ENCODE measurements around the gene ZNF134.
A peak's percentile ranks its signal among the peaks of the same experiment; 100 is the strongest.

Gene ZNF134

DNA sequence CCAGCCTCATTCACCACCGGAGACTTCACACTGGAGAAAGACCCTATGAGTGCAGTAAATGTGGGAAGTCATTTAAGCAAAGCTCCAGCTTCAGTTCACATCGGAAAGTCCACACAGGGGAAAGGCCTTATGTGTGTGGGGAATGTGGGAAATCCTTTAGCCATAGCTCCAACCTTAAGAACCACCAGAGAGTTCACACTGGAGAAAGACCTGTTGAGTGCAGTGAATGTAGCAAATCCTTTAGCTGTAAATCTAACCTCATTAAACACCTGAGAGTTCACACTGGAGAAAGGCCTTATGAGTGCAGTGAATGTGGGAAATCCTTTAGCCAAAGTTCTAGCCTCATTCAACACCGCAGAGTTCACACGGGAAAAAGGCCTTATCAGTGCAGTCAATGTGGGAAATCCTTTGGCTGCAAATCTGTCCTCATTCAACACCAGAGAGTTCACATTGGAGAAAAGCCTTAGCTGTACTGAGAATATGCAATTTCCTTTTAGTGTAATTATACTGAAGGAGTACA, 27.7 kb downstream of the ZNF134 start:
- H3K36me3 ChIP-seq (ENCODE audit: control insufficient read depth, insufficient read depth, low read length) = peaks cover 41% of the 10 kb centered on the region
- H3K9me3 ChIP-seq (ENCODE audit: control insufficient read depth, insufficient read depth, low read length) = peaks cover 21% of the 10 kb centered on the region

DNA sequence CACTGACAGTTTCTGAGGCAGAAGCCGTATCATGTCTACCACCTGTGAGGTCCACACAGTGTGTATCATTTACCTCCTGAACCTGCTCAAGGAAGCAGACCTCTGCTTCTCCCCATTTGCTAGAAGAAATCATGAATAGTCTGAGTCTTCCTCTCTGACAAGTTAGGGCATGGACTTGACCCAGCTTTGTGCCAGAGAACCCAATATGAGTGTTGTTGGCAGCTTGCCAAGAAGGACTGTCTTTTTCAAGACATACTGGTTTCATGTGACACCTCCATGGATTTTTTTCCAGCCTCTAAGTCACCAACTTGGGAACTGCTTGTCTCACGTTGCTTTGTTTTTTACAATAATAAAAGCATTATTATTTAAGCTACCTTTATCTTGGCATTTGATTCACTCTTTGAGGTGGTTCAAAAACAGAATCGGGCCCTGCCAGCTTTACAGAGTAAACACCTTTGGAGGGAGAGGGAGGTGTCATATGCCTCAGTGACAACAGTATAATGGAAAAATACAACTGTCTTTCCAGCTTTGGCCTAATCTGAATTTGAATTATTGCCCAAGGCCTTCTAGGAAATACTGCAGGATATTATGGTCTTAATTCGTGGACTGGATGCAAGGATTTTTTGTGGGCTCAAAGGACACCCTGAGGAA, 28.5 kb downstream of the ZNF134 start:
- H3K4me1 ChIP-seq (ENCODE audit: control insufficient read depth, insufficient read depth, low read length) = no peaks in the 10 kb centered on the region
- H3K36me3 ChIP-seq (ENCODE audit: control insufficient read depth, insufficient read depth, low read length) = peaks cover 35% of the 10 kb centered on the region
- H3K9me3 ChIP-seq (ENCODE audit: control insufficient read depth, insufficient read depth, low read length) = peaks cover 15% of the 10 kb centered on the region
- no peak overlapping the region for H3K4me3 ChIP-seq (ENCODE audit: low read depth, low read length)
- no peaks in the 10 kb centered on the region for H3K27me3 ChIP-seq (ENCODE audit: control insufficient read depth, insufficient read depth, low read length)
- H3K27ac ChIP-seq (ENCODE audit: low read depth, low read length) = no peak overlapping the region
- H3K9ac ChIP-seq (ENCODE audit: low read depth, low read length) = no peak overlapping the region

More for the DNA sequence above, 27.7 kb downstream of the ZNF134 start:
- Histone ChIP-seq H3K4me3 (ENCODE audit: low read depth, low read length) (no peak overlapping the region), H3K27me3 (ENCODE audit: control insufficient read depth, insufficient read depth, low read length) (no peaks in the 10 kb centered on the region), H3K4me1 (ENCODE audit: control insufficient read depth, insufficient read depth, low read length) (no peaks in the 10 kb centered on the region), H3K9ac (ENCODE audit: low read depth, low read length) (no peak overlapping the region), H3K27ac (ENCODE audit: low read depth, low read length) (no peak overlapping the region)

DNA sequence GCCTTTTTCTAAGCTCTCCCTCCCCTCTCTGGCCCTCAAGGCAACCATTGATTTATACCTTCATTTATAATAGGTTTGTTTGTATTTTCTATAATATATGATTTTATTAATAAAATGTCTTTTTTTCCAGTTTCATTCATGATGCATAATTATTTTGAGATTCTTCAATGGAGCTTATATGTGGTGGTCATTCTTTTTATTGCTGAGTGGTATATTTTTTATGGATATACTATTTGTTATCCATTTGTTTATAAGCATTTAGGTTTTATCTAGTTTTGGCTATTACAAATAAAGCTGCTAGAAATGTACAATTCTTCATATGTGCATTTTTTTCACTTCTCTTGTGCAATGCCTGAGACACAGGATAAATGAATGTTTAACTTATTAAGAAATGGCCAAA, 29.7 kb downstream of the ZNF134 start:
- no peak overlapping the region for H3K27ac ChIP-seq (ENCODE audit: low read depth, low read length)
- H3K9me3 ChIP-seq (ENCODE audit: control insufficient read depth, insufficient read depth, low read length) = peaks cover 13% of the 10 kb centered on the region; the same call in 1 of the 2 replicates
- H3K4me3 ChIP-seq (ENCODE audit: low read depth, low read length) = no peak overlapping the region
- no peaks in the 10 kb centered on the region; the same call in 1 of the 2 replicates for H3K27me3 ChIP-seq (ENCODE audit: control insufficient read depth, insufficient read depth, low read length)
- no peak overlapping the region for H3K9ac ChIP-seq (ENCODE audit: low read depth, low read length)
- H3K36me3 ChIP-seq (ENCODE audit: control insufficient read depth, insufficient read depth, low read length) = peaks cover 33% of the 10 kb centered on the region
- no peaks in the 10 kb centered on the region for H3K4me1 ChIP-seq (ENCODE audit: control insufficient read depth, insufficient read depth, low read length)

DNA sequence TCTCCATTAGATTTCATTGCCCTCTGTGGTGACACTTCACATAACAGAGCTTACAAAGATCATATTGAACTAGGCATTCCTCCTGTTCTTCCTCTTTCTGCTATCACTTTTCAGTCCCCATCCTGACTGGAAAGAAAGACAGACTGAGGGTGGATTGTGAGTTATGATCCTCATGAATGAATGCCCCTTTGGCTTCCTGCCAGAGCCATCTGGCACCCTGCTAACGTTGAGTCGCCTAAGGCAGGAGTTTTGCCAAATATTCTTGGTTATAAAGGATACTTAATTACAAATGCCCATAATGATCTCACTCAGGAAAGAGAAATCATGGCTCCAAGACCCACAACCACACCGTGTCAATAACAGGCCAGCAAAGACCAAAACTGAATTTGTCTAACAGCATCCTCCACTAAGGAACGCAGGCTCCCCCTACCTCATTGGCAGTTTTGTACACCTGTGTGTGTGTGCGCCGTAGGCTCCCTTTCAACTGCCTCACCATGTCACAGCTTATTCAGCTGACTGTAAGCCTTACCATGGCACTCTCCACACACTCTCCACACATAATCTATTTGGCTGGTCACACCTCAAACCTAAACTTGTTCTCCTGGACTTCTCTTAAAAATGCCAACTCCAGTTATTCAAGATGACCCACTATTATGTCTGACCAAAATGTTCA, 34.4 kb downstream of the ZNF134 start:
- Histone ChIP-seq H3K36me3 (ENCODE audit: control insufficient read depth, insufficient read depth, low read length) (no peaks in the 10 kb centered on the region), H3K4me3 (ENCODE audit: low read depth, low read length) (no peak overlapping the region), H3K27ac (ENCODE audit: low read depth, low read length) (no peak overlapping the region), H3K4me1 (ENCODE audit: control insufficient read depth, insufficient read depth, low read length) (peaks cover 5% of the 10 kb centered on the region; the same call in 1 of the 2 replicates), H3K27me3 (ENCODE audit: control insufficient read depth, insufficient read depth, low read length) (no peaks in the 10 kb centered on the region; the same call in 1 of the 2 replicates), H3K9ac (ENCODE audit: low read depth, low read length) (no peak overlapping the region), H3K9me3 (ENCODE audit: control insufficient read depth, insufficient read depth, low read length) (no peaks in the 10 kb centered on the region)

DNA sequence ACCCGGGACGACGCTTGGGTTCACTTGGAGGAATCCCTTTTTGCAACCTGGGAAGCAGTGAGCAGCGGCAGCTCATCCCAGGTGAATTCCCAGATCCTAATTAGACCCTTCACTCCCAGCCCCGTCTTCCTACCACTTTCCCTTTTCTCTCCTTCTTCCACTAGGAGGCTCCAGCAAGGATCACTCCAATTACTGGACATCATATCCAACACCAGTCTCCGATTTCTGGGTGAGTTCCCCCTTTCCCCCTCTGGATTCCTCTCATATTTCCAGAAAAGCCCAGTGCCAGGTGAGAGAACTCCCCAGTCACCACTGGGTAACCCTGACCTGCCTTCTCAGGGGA, 37.6 kb downstream of the ZNF134 start:
- Histone ChIP-seq H3K4me1 (ENCODE audit: control insufficient read depth, insufficient read depth, low read length) (peaks cover 5% of the 10 kb centered on the region; the same call in 1 of the 2 replicates), H3K4me3 (ENCODE audit: low read depth, low read length) (no peak overlapping the region), H3K36me3 (ENCODE audit: control insufficient read depth, insufficient read depth, low read length) (no peaks in the 10 kb centered on the region), H3K27ac (ENCODE audit: low read depth, low read length) (no peak overlapping the region), H3K27me3 (ENCODE audit: control insufficient read depth, insufficient read depth, low read length) (no peaks in the 10 kb centered on the region; the same call in 1 of the 2 replicates), H3K9me3 (ENCODE audit: control insufficient read depth, insufficient read depth, low read length) (no peaks in the 10 kb centered on the region), H3K9ac (ENCODE audit: low read depth, low read length) (no peak overlapping the region)

DNA sequence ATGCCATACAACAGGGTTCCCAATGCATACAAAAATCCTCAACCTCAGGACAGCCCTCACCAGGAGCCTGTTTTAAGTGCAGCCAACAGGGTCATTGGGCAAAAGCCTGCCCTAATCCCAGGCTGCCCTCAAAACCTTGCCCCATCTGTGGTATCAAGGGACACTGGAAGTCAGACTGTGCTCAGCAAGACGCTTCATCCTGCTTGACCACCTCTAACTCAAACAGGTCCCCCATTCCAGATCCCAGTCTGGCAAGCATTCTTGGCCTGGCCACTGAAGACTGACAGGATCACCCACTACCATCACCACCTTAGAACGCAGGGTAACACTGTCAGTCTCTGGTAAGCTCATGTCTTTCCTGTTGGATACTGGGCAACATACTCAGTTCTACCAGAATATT, 39.6 kb downstream of the ZNF134 start:
- no peaks in the 10 kb centered on the region for H3K27me3 ChIP-seq (ENCODE audit: control insufficient read depth, insufficient read depth, low read length)
- no peaks in the 10 kb centered on the region for H3K36me3 ChIP-seq (ENCODE audit: control insufficient read depth, insufficient read depth, low read length)
- H3K27ac ChIP-seq (ENCODE audit: low read depth, low read length) = no peak overlapping the region
- H3K4me1 ChIP-seq (ENCODE audit: control insufficient read depth, insufficient read depth, low read length) = peaks cover 5% of the 10 kb centered on the region; the same call in 1 of the 2 replicates
- H3K9ac ChIP-seq (ENCODE audit: low read depth, low read length) = no peak overlapping the region
- H3K4me3 ChIP-seq (ENCODE audit: low read depth, low read length) = no peak overlapping the region
- H3K9me3 ChIP-seq (ENCODE audit: control insufficient read depth, insufficient read depth, low read length) = no peaks in the 10 kb centered on the region

DNA sequence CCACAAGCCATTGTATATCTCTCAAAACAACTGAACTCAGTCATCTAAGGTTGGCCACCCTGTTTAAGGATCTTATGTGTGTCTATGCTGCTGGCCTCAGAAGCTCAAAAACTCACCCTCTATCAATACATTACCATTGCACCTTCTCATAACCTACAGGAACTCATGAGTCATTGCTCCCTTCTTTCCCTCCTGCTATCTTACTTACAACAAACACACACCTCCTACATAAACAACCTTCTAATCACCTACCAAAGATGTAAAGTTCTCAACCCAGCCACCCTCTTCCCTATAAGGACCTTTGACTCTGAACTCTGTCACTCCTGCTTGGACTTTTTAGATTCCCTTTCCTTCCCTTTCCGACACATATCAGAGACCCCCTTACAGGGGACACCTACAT, 41.4 kb downstream of the ZNF134 start:
- no peak overlapping the region for H3K9ac ChIP-seq (ENCODE audit: low read depth, low read length)
- 0 out of 2 replicates have a peak, but pooled peaks cover 6% of the 10 kb centered on the region for H3K27me3 ChIP-seq (ENCODE audit: control insufficient read depth, insufficient read depth, low read length)
- H3K27ac ChIP-seq (ENCODE audit: low read depth, low read length) = no peak overlapping the region
- H3K4me3 ChIP-seq (ENCODE audit: low read depth, low read length) = no peak overlapping the region
- peaks cover 5% of the 10 kb centered on the region; the same call in 1 of the 2 replicates for H3K4me1 ChIP-seq (ENCODE audit: control insufficient read depth, insufficient read depth, low read length)
- no peaks in the 10 kb centered on the region for H3K36me3 ChIP-seq (ENCODE audit: control insufficient read depth, insufficient read depth, low read length)
- H3K9me3 ChIP-seq (ENCODE audit: control insufficient read depth, insufficient read depth, low read length) = no peaks in the 10 kb centered on the region

DNA sequence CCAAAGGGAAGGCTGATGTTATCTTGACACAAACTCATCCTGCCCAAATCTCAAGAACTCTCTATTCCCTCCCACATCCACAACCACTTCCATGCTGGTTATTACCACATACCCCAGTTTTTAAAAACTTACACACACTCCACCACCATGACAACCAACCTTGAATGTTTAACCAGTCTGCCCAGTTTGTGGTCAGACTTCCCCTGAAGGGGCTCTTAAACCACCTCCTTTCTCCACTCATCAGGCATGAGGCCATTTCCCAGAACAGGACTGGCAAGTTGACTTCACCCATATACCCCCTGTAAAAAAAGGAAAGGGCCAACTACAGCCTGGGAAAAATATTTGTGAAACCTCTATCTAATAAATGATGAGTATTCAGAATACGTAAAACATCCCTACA, 42.3 kb downstream of the ZNF134 start:
- no peaks in the 10 kb centered on the region for H3K36me3 ChIP-seq (ENCODE audit: control insufficient read depth, insufficient read depth, low read length)
- peaks cover 2% of the 10 kb centered on the region; the same call in 1 of the 2 replicates for H3K4me1 ChIP-seq (ENCODE audit: control insufficient read depth, insufficient read depth, low read length)
- no peaks in the 10 kb centered on the region for H3K9me3 ChIP-seq (ENCODE audit: control insufficient read depth, insufficient read depth, low read length)
- no peak overlapping the region for H3K4me3 ChIP-seq (ENCODE audit: low read depth, low read length)
- H3K27ac ChIP-seq (ENCODE audit: low read depth, low read length) = no peak overlapping the region
- 0 out of 2 replicates have a peak, but pooled peaks cover 6% of the 10 kb centered on the region for H3K27me3 ChIP-seq (ENCODE audit: control insufficient read depth, insufficient read depth, low read length)
- H3K9ac ChIP-seq (ENCODE audit: low read depth, low read length) = no peak overlapping the region

DNA sequence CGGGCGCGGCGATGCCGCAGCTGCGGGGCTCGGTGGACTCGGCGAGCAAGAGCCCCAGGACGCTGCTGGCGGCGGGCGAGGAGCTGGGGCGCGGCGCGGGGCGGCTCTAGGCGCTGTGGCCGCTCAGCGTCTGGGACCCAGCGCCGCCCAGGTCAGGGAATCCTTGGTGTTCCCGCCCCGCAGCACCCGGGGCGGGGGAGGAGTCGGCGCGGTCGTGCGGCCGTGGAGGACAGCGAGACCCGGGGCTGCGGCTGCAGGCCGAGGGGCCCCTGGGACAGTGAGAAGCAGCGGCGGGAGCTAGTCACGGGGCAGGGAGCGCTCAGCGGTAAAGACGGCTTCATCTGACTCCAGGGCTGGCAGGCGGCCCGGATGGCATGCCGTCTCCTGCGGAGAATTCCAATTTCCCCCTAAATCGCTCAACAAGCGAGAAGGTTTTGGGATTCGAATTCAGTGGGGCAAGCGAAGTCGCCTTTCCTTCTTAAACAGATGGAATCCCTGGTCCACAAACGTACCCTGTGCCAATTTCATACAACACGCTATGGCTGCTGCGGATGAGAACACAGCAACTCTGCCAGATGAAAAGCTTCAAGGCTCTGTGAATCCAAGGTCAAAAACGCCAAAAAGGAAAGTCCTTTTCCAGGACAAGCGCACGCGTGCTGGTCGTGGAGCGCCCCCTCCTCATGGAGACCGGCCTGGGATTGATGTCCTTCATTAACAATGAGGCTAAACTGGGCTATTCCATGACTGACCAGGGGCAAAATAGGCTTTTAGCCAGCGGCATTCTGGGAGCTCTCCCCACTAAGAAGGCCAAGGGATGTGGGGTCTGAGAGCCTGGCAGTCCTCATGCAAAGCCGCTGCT, 50.5 kb downstream of the ZNF134 start:
- no peaks in the 10 kb centered on the region for H3K36me3 ChIP-seq (ENCODE audit: control insufficient read depth, insufficient read depth, low read length)
- H3K27me3 ChIP-seq (ENCODE audit: control insufficient read depth, insufficient read depth, low read length) = peaks cover 6% of the 10 kb centered on the region; the same call in 1 of the 2 replicates
- peaks cover 11% of the 10 kb centered on the region for H3K4me1 ChIP-seq (ENCODE audit: control insufficient read depth, insufficient read depth, low read length)
- no peaks in the 10 kb centered on the region for H3K9me3 ChIP-seq (ENCODE audit: control insufficient read depth, insufficient read depth, low read length)
- H3K4me3 ChIP-seq (ENCODE audit: low read depth, low read length) = peak overlapping the region; percentile 53
- H3K9ac ChIP-seq (ENCODE audit: low read depth, low read length) = peak overlapping the region; percentile 0
- H3K27ac ChIP-seq (ENCODE audit: low read depth, low read length) = peak overlapping the region; percentile 31

DNA sequence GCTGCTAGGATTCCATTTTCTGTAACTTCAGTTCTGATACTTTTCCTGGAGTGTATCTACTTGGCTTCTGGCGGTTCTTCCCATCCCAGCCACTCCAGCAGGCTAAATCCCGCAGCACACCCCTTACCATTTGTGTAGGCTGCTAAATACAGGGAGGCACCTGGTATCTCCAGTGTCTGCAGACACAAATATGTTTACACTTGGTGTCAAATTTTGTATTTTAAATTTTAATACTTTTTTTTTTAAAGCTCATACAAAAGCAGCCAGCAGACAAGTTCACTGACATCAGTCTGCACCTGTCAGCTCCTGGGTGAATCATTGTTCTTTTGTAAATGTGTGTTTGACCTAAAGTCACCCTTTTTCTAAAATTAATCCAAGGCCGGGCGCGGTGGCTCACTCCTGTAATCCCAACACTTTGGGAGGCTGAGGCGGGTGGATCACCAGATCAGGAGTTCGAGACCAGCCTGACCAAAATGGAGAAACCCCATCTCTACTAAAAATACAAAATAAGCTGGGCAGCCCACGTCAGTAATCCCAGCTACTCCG, 51.3 kb downstream of the ZNF134 start:
- no peak overlapping the region for H3K27ac ChIP-seq (ENCODE audit: low read depth, low read length)
- H3K27me3 ChIP-seq (ENCODE audit: control insufficient read depth, insufficient read depth, low read length) = peaks cover 1% of the 10 kb centered on the region; the same call in 1 of the 2 replicates
- H3K36me3 ChIP-seq (ENCODE audit: control insufficient read depth, insufficient read depth, low read length) = no peaks in the 10 kb centered on the region
- peaks cover 11% of the 10 kb centered on the region for H3K4me1 ChIP-seq (ENCODE audit: control insufficient read depth, insufficient read depth, low read length)
- H3K9me3 ChIP-seq (ENCODE audit: control insufficient read depth, insufficient read depth, low read length) = no peaks in the 10 kb centered on the region
- H3K9ac ChIP-seq (ENCODE audit: low read depth, low read length) = no peak overlapping the region
- H3K4me3 ChIP-seq (ENCODE audit: low read depth, low read length) = no peak overlapping the region

Measured in HUES48 (cell line).